Osteoblast (primary cell): ENCODE data around the gene OGDH. TPM values are rescaled to one million over a fixed set of nuclear protein-coding genes. Genes with fewer than 3 reads are reported as not detected.

Experiments
- DNase-seq: peaks from one replicate; pipeline ENCODE4 v3.0.0; 2011; ENCODE audit warnings: low spot score, mixed read lengths; ENCODE audit not compliant: insufficient read length; ENCODE audit errors: missing footprints
- H2AFZ ChIP-seq: 2 replicates; pipeline ENCODE4 v1.6.0; 2011; ENCODE audit warnings: mild to moderate bottlenecking, low read length
- H3K27ac ChIP-seq: 2 replicates; pipeline ENCODE4 v1.5.1; 2011; ENCODE audit warnings: mild to moderate bottlenecking, low read depth, low read length, moderate library complexity
- H3K27me3 ChIP-seq: 2 replicates; pipeline ENCODE4 v1.6.0; 2012; ENCODE audit warnings: mild to moderate bottlenecking, control low read depth, inconsistent platforms, low read length, moderate library complexity; ENCODE audit not compliant: insufficient read depth
- H3K36me3 ChIP-seq: 2 replicates; pipeline ENCODE4 v1.5.1; 2011; ENCODE audit warnings: mild to moderate bottlenecking, low read length, control low read depth, moderate library complexity; ENCODE audit not compliant: insufficient read depth
- H3K4me1 ChIP-seq: 2 replicates; pipeline ENCODE4 v1.5.1; 2011; ENCODE audit warnings: mild to moderate bottlenecking, low read length, control low read depth, moderate library complexity; ENCODE audit not compliant: insufficient read depth
- H3K4me2 ChIP-seq: 2 replicates; pipeline ENCODE4 v1.6.0; 2011; ENCODE audit warnings: mild to moderate bottlenecking, low read length; ENCODE audit not compliant: insufficient read depth
- H3K4me3 ChIP-seq: fragments of 200-600 bp; sonication (generic); 3 replicates; pipeline ENCODE4 v1.5.1; 2012; ENCODE audit warnings: mild to moderate bottlenecking, low read length, inconsistent platforms; ENCODE audit not compliant: insufficient read depth
- H3K79me2 ChIP-seq: 2 replicates; pipeline ENCODE4 v1.6.0; 2012; ENCODE audit warnings: mild to moderate bottlenecking, low read length, control low read depth, inconsistent platforms; ENCODE audit not compliant: insufficient read depth
- H3K9me3 ChIP-seq: 2 replicates; pipeline ENCODE4 v1.5.1; 2011; ENCODE audit warnings: low read depth, low read length, control low read depth
- H4K20me1 ChIP-seq: 2 replicates; pipeline ENCODE4 v1.6.0; 2012; ENCODE audit warnings: mild to moderate bottlenecking, low read length, control low read depth; ENCODE audit not compliant: insufficient read depth
- CTCF ChIP-seq: IDR thresholded peaks from 2 replicates; pipeline ENCODE4 v1.5.1; 2011; ENCODE audit warnings: mild to moderate bottlenecking, low read depth, low read length, moderate library complexity; ENCODE audit errors: extremely low read depth
- total RNA-seq: library from RNA; depleted of rRNA; stranded (reverse); fragments of >200 nt; gene quantifications from 2 replicates; pipeline ENCODE4 v1.2.3, GENCODE V29; 2012

The OGDH gene
- total RNA-seq, 1 donor = 64.4 TPM

GRCh38 chr7:44616545-44616944 lies 10.1 kb downstream of the OGDH start:
- no peaks in the 10 kb centered on the region for H3K27me3 ChIP-seq
- no peak overlapping the region for H3K27ac ChIP-seq
- no peak for TF ChIP-seq CTCF
- H4K20me1 ChIP-seq = no peaks in the 10 kb centered on the region
- peaks cover 26% of the 10 kb centered on the region for H3K4me1 ChIP-seq
- peaks cover 93% of the 10 kb centered on the region for H3K79me2 ChIP-seq
- peaks cover 2% of the 10 kb centered on the region for H3K36me3 ChIP-seq
- no peak for DNase-seq
- no peaks in the 10 kb centered on the region for H3K9me3 ChIP-seq
- H3K4me2 ChIP-seq = no peak overlapping the region
- no peak overlapping the region for H3K4me3 ChIP-seq
- H2AFZ ChIP-seq = no peak overlapping the region

GRCh38 chr7:44617225-44617890 lies 10.9 kb downstream of the OGDH start:
- Histone ChIP-seq H2AFZ (peak overlapping the region; percentile 35), H3K9me3 (no peaks in the 10 kb centered on the region), H4K20me1 (no peaks in the 10 kb centered on the region), H3K36me3 (peaks cover 2% of the 10 kb centered on the region), H3K27me3 (no peaks in the 10 kb centered on the region), H3K4me1 (peaks cover 28% of the 10 kb centered on the region), H3K4me2 (peak overlapping the region; percentile 55), H3K4me3 (peak overlapping the region; percentile 0), H3K79me2 (peaks cover 95% of the 10 kb centered on the region), H3K27ac (peak overlapping the region; percentile 71)
- no peak for TF ChIP-seq CTCF
- DNase-seq = peak; percentile 36

GRCh38 chr7:44618045-44618444 lies 11.6 kb downstream of the OGDH start:
- H3K36me3 ChIP-seq = peaks cover 2% of the 10 kb centered on the region
- peaks cover 95% of the 10 kb centered on the region for H3K79me2 ChIP-seq
- H3K4me2 ChIP-seq = peak overlapping the region; percentile 55
- peak overlapping the region; percentile 35 for H2AFZ ChIP-seq
- no peak overlapping the region for H3K4me3 ChIP-seq
- no peak for TF ChIP-seq CTCF
- H3K9me3 ChIP-seq = no peaks in the 10 kb centered on the region
- peaks cover 7% of the 10 kb centered on the region for H4K20me1 ChIP-seq
- no peaks in the 10 kb centered on the region for H3K27me3 ChIP-seq
- peak overlapping the region; percentile 71 for H3K27ac ChIP-seq
- no peak for DNase-seq
- H3K4me1 ChIP-seq = peaks cover 34% of the 10 kb centered on the region

- no peaks in the 10 kb centered on the region for H3K27me3 ChIP-seq
- no peaks in the 10 kb centered on the region for H3K9me3 ChIP-seq
- DNase-seq = no peak
- H3K36me3 ChIP-seq = peaks cover 2% of the 10 kb centered on the region
- H3K4me3 ChIP-seq = no peak overlapping the region
- TF ChIP-seq CTCF = no peak
- peaks cover 94% of the 10 kb centered on the region for H3K79me2 ChIP-seq
- H2AFZ ChIP-seq = no peak overlapping the region
- no peak overlapping the region for H3K27ac ChIP-seq
- peaks cover 34% of the 10 kb centered on the region for H3K4me1 ChIP-seq
- H4K20me1 ChIP-seq = peaks cover 8% of the 10 kb centered on the region
- no peak overlapping the region for H3K4me2 ChIP-seq
Observed at GRCh38 chr7:44618753-44619152, 12.3 kb downstream of the OGDH start.
